ENCODE measurements around the gene REPIN1. TPM values are rescaled to one million over a fixed set of nuclear protein-coding genes. Genes with fewer than 3 reads are reported as not detected.

The REPIN1 gene
- total RNA-seq, 4 donors from 2014 or later, result 115 to 332 (median 159) TPM

- DNase-seq (no peak), ATAC-seq (no peak)
- H3K27me3 ChIP-seq, result no peaks in the 10 kb centered on the region
- no peaks in the 10 kb centered on the region for H3K4me1 ChIP-seq
- in situ Hi-C loops (cut with MboI; ENCODE audit: low sequenced_read_pairs in 4 of 4) (loop anchor here in 2 of 4 donors (25.0 kb wide), 1 partner anchor 126 kb away; no protein-coding TSS in a partner anchor), intact Hi-C loops (cut with DNase I; ENCODE audit: low total_unique reads) (no loop called here)
- no peak overlapping the region for H3K27ac ChIP-seq
- TF ChIP-seq CTCF (IDR thresholded peaks at IDR 0.05 in 4 of 5, conservative IDR thresholded peaks at IDR 0.05 in 1 of 5), result no peak
- no peak for TF ChIP-seq POLR2A (IDR thresholded peaks at IDR 0.05)
- H3K36me3 ChIP-seq, result no peaks in the 10 kb centered on the region
- H3K9me3 ChIP-seq, result no peaks in the 10 kb centered on the region
- H3K4me3 ChIP-seq, result no peak overlapping the region
Measured at GRCh38 chr7:150413640-150414081, 45.0 kb downstream of the REPIN1 start.

- H3K4me1 ChIP-seq, result no peaks in the 10 kb centered on the region
- H3K9me3 ChIP-seq, result no peaks in the 10 kb centered on the region
- no peaks in the 10 kb centered on the region for H3K27me3 ChIP-seq
- intact Hi-C loops (cut with DNase I; ENCODE audit: low total_unique reads) (no loop called here), in situ Hi-C loops (cut with MboI; ENCODE audit: low sequenced_read_pairs in 4 of 4) (loop anchor here in 2 of 4 donors (25.0 kb wide), 1 partner anchor 128 kb away; no protein-coding TSS in a partner anchor)
- no peak overlapping the region for H3K27ac ChIP-seq
- TF ChIP-seq POLR2A (IDR thresholded peaks at IDR 0.05), result no peak
- TF ChIP-seq CTCF (IDR thresholded peaks at IDR 0.05 in 4 of 5, conservative IDR thresholded peaks at IDR 0.05 in 1 of 5), result no peak
- ATAC-seq (no peak), DNase-seq (no peak)
- no peak overlapping the region for H3K4me3 ChIP-seq
- no peaks in the 10 kb centered on the region for H3K36me3 ChIP-seq
Measured at GRCh38 chr7:150415161-150416153, 46.8 kb downstream of the REPIN1 start.

- in situ Hi-C loops (cut with MboI; ENCODE audit: low sequenced_read_pairs in 4 of 4) (loop anchor here in 2 of 4 donors (25.0 kb wide), 1 partner anchor 130 kb away; no protein-coding TSS in a partner anchor), intact Hi-C loops (cut with DNase I; ENCODE audit: low total_unique reads) (no loop called here)
- no peak for DNase-seq
- Histone ChIP-seq H3K36me3 (no peaks in the 10 kb centered on the region), H3K4me1 (no peaks in the 10 kb centered on the region), H3K27ac (no peak overlapping the region), H3K9me3 (no peaks in the 10 kb centered on the region), H3K4me3 (no peak overlapping the region), H3K27me3 (no peaks in the 10 kb centered on the region)
- TF ChIP-seq CTCF (IDR thresholded peaks at IDR 0.05 in 4 of 5, conservative IDR thresholded peaks at IDR 0.05 in 1 of 5) (no peak), POLR2A (IDR thresholded peaks at IDR 0.05) (no peak)
- no peak for ATAC-seq
Measured at GRCh38 chr7:150417239-150417638, 48.6 kb downstream of the REPIN1 start.

- no peaks in the 10 kb centered on the region for H3K36me3 ChIP-seq
- intact Hi-C loops (cut with DNase I; ENCODE audit: low total_unique reads), result no loop called here
- H3K9me3 ChIP-seq, result no peaks in the 10 kb centered on the region
- H3K4me3 ChIP-seq, result no peak overlapping the region
- no peaks in the 10 kb centered on the region for H3K4me1 ChIP-seq
- no peak for TF ChIP-seq POLR2A (IDR thresholded peaks at IDR 0.05)
- TF ChIP-seq CTCF (IDR thresholded peaks at IDR 0.05 in 4 of 5, conservative IDR thresholded peaks at IDR 0.05 in 1 of 5), result no peak
- in situ Hi-C loops (cut with MboI; ENCODE audit: low sequenced_read_pairs in 4 of 4), result loop anchor here in 2 of 4 donors (25.0 kb wide), 1 partner anchor 131 kb away; no protein-coding TSS in a partner anchor
- H3K27ac ChIP-seq, result no peak overlapping the region
- DNase-seq (no peak), ATAC-seq (no peak)
- H3K27me3 ChIP-seq, result no peaks in the 10 kb centered on the region
Measured at GRCh38 chr7:150417863-150418262, 49.2 kb downstream of the REPIN1 start.

All from gastrocnemius medialis (tissue), 4 donors.